COLO829 (cell line): ENCODE results near the gene RNF212.
A peak's percentile ranks its signal among the peaks of the same experiment; 100 is the strongest.

Source experiments
- DNase-seq: peaks from one replicate; pipeline ENCODE4 v3.0.0; 2012; ENCODE audit warnings: low spot score

RNF212 gene

DNA sequence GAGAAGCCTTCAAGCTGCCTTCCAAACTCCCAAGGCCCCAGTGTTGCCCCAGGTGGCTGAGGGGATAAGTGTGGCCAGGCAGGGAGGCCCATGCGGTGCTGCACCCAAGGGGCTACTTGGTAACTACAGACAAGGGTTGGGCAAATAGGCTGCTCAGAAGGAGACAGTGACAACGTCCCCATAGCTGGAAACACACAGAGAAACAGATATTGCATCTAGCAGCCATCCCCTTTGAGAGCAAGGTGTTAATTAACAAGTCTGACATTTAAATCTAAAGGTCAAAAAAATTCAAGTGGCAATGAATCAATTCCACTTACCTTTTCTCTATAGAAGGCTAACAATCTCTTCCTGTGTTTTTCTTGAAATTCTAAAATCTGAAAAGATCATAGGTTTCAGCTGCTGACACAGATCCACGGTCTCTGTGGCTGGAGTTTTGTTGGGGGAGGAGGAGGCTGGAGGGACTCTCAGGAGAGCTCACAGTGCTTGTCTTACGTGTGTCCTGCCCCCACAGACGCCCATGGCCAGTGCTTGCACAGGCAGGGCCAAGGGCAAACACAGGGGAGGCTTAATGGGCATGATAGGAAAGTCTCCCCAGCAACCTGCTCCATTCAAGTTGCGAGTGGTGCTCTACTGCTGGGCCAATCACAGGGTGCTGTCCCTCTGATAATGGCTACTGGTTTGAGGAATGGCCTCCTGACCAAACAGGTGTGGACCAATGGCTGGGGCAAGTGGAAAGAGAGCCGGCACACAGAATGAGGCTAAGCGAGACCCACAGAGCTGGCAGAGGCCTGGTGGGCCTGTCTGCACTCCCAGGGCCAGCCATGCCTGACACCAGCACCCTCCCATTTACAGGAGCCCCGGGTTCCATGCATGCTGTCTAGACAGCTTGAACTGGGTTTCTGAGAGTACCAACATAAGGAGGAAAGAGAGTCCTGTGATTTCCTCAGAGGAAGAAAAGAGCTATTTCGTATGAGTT, 22.6 kb downstream of the RNF212 start:
- DNase-seq: no peak

DNA sequence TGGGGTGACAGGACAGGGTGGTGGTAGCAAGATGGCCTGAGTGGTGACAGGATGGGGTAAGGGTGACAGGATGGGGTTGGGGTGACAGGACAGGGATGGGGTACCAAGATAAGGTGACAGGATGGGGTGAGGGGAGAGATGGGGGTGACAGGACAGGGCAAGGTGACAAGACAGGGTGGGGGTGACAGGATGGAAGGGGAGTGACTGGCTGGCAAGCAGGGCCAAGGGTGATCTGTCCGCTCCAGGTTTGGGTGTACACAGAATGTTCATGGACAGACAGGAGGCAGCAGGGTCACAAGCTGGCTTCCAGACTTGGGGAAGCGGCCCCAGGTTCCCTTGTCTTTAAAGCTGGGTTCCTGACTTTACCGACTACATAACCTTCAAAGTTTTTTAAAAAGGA, 23.3 kb downstream of the RNF212 start:
- DNase-seq: no peak

DNA sequence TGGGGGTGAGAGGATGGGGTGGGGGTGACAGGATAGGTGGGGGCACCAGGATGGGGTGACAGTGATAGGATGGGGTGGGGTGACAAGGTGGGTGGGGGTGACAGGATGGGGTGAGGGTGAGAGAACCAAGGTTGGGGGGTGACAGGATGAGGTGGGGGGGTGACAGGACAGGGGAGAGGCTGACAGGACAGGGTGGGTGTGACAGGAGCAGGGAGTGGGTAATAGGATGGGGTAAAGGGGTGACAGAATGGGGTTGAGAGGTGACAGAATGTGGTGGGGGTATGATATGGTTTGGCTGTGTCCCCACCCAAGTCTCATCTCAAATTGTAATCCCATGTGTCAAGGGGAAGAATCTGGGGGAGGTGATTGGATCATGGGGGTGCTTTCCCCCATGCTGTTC, 26.0 kb downstream of the RNF212 start:
- no peak for DNase-seq

DNA sequence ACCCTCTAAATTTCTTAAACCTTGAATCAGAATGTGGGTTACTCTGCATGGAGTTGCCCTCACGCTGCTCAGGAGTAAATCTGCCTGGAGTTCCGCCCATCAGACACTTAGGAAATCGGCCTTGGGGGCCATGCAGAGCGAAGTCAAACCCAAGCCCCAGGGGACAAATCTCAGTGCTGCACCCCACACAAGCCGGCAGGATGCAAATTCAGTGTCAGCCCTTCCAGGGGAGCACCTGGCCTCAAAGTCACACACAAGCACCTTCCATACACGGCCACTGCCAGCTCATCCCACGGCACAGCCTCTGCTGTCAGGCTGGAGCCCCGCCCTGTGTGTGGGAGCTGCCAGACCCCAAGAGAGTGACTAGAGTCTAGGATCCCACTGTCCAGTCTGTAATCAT, 27.4 kb downstream of the RNF212 start:
- no peak for DNase-seq

DNA sequence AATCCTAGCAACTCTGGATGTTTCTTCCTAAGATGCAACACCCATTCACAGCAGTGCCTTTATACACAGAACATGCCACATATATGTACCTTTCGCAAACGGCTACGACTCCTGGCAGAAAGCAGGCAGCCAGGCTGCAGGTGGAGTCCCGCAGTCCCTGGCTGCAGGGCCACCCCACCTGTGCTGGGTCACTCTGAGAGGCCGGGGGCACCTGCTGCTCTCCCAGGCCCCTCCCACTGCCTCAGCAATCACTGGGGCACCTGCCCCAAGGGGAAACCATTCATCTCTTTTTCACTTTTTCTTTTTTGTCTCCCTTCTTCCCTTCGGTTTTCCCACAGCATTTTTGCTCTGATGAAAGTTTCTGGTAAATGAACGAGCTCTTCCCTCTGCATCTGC, 28.0 kb downstream of the RNF212 start:
- DNase-seq: no peak

DNA sequence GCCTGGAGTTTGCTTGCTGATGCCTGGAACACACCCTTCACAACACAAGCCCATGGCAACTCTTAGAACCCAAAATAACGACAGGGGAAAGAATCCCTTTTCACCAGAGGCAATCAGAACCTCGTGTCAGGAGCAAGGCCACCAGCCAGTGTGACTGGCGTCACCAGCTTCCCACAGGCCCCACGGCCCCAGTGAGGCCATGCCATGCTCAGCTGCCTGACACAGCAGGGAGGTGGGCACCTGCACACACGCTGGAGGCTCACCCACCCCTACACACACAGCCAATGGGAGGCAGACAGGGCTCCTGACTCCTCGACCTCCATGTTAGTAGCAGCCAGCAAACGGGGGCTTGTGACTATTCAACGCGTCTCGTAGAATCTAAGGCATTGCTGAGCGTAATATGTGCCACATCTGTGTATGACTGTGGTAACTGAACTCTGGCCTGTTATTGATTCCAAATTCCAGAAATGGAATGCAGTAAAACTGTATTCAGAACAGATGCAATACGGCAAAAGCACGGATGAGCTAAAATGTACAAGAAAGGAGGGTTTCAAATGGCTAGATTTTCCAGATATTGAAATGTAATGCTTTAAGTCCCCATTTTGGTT, 28.5 kb downstream of the RNF212 start:
- no peak for DNase-seq

DNA sequence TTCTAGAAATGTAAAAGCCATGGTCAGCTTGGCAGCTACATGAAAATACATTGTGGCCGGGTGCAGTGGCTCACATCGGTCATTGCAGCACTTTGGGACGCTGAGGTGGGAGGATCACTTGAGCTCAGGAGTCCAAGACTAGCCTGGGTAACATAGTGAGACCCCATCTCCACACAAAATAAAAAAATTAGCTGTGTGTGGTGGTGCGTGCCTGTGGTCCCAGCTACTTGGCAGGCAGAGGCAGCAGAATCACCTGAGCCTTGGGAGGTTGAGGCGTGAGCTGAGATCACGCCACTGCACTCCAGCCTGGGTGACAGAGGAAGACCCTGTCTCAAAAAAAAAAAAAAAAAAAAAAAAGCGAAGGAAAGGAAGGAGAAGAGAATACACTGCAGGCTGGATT, 29.0 kb downstream of the RNF212 start:
- no peak for DNase-seq

DNA sequence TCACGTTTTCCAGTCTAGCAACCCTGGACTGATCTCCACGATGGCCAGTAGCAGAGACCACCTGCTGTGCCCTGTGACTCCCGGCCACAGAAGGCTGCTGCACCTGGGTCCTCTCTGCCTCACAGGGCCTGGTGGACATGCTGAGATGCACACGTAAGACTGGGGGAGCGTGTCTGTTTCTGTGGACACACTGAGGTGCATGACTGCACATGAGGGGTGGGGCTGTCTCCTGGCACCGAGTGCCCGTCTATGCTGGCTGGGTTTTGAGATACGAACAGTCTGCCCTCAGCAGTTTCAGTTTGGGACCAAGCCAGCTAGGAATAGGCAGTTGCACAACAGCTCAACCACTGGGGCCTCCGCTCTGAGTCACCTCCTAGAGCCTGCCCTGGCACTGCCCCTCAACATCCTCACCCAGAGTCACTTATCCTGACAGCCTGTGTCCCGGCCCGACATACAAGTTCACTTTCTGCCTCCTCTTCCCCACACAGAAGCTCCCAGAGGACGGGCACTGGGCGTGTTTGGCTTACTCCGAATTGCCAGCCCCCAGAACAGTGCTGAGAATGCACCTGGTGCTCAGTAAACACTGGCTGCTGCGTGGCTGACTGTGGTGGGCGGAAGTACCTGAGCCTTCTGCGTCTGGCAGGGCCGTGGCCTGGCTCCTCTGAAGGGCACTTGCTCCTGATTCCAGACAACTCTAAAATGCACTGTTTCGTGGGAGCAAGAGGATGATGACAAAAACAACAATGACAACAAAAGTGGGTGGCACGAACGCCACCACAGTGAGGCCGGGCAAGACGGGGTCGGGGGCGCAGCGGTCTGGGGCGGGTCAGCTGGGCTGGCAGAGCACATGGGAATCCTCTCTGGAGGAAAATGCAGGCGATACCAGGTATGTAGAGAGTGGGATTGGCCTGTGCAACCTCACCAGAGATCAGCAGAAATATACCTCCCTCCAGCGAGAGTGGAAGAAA, 30.9 kb downstream of the RNF212 start:
- DNase-seq: no peak

DNA sequence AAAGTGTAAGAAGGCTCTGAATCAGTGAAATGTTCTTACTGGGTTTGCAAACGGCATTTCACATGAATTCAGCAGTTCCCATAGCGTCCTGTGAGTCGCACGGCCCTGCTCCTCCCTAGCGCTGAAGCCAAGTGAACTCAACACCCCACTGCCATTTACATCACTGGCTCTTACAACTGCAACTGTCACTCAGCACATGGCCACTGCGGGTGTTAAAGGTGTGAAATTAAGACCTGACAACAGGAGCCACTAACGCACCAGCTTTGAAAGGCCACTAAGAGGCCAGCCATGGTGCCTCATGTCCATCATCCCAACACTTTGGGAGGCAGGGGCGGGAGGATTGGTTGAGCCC, 31.7 kb downstream of the RNF212 start:
- no peak for DNase-seq

DNA sequence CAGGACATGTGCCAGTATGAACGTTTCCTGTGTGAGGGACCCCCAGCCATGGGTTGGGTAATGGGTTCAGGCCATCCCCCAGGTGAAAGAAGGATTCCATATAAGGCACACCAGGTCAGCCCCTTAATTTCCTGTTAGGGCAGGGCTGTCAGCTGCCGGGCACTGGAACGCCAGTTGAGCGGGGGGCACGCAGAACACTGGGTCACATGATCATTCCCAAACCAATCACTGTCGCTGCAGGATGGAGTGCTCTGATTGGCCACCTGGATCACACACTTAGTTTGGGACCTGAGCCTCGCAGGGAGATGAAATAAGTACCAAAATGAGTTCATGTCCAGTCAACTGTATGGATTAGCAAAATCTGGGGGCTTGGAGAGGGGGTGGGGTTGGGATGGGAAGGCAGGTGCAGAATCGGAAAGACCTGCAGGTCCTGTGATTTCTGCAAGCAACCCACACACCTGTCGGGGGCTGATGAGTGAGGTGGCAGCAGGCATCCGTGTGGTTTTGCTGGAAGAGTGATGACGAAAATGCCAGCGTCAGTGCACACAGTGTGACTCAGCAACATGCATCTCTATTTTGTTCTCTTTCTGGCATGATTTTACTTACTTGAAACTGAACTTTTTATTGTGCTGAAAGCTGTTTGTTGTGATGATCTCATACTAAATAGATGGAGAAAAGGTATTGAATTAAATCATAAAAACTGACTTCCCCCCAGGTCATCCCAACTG, 32.2 kb downstream of the RNF212 start:
- no peak for DNase-seq

DNA sequence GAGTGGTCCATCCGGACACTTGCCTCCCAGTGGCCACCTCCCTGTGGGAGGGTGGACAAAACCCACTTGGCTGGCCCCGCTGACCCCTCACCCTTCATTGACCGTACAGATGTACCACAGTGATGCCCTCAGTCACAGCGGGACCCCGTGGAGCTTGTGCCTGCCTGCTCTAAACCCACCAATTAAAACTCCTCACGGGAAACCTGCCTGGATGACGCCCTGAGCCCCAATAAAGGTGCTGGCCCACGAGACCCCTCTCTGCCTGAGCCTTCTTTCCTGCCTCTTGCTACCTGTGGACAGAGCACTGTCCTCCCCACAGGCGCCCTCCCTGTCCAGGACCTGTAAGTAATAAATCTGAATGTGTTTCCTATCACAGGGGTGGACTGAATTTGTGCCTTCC, 32.9 kb downstream of the RNF212 start:
- no peak for DNase-seq

DNA sequence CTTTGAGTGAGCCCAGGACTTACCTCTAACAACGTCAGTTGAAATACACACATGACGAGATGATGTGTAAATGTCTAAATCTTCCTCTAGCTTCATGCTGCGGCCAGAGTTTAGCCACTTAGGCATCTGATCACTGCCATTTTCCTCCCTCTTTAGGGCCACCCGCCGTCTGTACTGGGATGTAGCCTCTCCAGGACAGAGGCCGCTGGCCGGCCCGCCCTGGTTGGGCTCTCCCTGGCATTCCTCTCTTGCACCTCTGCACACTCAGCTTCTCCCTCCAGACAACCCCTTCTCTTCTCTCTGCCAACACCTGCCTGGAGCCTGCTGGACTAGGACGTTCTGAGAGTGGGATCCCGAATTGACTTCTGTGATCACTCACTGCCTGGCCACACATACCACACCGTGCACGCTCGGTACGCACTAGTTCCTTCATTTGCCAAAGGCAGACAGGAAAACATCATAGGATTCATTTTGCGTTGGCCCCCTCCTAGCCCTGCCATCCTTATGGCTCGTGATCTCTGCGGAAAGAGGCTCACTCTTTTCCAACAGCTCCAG, 33.6 kb downstream of the RNF212 start:
- DNase-seq: no peak

DNA sequence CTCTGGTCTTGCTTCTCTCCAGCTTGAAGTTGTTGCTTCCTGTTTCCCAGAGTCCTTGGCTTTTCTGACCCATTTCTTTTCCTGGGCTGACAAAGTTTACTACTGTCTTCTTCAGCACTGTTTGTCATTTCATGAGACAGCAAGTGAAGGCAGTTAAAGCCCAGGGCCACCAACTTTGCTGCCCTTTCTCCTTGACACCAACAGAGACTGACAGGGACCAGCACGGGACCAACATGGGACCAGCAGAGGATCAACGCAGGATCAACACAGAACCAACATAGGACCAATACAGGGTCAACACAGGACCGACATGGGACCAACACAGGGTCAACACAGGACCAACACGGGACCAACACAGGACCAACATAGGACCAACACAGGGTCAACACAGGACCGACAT, 34.9 kb downstream of the RNF212 start:
- DNase-seq: no peak

DNA sequence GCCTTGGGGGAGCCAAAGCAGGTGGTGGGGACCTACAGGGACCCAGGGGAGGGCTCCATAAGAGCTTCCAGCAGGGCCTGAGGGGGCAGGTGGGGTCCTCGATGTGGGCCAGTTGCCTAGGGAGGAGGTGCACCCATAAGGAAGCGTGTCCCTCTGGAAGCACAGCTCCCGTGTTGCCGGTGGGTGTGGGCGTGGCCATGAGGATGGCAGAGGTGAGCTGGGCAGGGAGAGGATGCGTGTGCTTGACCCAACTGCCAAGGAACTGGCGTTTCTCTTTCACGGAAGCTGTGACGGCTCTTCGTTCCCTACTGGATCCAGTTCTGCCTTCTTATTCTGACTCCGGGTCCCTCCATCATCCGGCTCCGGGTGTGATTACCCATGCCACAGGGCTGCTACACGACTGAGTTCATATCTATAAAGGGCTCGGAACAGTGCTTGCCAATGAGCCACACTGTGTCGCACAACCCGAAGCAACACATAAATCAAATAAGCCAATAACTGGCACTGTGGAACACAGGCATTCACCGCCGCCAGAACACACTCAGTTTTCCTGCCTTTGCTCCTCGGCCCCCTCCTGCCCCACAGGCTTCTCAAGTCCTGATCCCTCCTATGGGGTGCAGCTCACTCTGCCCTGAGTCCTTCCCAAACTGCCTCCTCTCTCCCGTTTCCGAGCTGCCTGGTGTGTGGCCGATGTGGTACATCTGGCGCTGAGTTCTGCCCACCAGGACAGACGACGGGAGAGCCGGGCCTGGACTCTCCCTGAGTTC, 35.5 kb downstream of the RNF212 start:
- no peak for DNase-seq

DNA sequence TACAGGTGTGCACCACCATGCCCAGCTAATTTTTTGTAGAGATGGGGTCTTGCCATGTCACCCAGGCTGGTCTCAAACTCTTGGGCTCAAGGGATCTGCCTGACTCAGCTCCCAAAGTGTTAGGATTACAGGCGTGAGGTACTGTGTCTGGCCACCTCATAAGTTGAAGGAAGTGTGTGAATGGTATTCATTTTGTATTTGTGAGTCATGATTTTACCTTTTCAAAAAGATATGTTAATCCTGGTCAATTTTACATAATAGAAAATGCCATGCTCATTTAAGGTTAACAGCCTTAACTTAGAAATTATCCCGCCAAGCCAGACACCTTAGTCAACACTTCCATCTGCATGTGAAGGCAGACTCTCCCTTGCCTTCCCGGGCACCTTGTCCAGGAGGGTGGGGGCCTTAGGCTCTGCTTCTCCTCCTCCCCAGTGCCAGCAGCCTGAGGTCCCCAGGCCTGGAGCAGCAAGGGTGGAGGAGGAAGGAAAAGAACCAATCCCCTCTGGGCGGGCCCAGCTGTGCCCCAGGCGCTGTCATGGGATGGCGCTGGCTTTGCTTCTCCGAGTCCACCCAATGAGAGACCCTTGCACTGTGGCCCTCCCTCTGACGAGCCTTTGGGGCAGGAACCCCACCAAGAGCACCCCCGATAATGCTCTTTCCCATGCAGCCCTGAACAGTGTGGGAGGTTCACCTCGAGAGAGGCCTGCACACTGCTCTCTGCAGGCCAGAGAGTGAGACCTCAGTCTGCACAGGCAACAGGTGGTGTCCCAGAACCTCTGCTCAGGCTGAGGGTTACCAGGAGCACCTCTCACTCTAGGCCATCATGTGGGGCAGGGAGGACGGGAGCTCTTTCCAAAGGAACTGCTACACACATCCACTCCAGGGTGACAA, 37.3 kb downstream of the RNF212 start:
- no peak for DNase-seq

DNA sequence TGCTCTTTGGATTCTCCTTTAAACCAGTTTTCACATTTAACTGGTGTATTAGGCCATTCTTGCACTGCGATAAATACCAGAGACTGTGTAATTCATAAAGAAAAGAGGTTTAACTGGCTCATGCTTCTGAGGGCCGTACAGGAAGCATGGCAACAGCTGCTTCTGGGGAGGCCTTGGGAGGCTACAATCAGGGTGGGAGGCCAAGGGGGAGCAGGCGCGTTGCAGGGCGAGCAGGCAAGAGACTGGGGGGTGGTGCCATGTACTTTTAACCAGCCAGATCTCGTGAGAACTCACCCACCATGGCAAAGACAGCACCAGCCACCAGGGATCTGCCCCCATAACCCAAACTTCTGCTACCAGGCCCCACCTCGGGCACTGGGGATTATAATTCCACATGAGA, 38.1 kb downstream of the RNF212 start:
- no peak for DNase-seq

DNA sequence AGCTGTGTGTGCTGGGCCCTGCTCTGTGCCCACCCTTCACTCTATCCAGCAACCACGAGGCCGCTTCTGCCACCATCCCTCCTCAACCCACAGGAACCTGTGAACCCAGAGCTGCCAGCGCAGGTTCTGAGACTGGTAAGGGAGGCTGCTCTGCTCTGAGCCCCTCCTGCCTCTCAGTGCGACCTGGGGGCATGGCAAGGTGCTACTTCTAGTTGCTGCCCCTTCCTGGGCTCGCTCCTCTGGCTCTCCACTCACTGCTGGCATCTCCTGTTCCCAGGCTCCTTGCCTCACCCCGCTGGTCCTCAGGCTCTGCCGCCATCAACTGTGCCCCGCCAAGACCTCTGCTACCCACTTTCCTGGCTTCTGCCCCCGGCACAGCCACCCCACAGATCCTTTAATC, 39.3 kb downstream of the RNF212 start:
- DNase-seq: no peak

DNA sequence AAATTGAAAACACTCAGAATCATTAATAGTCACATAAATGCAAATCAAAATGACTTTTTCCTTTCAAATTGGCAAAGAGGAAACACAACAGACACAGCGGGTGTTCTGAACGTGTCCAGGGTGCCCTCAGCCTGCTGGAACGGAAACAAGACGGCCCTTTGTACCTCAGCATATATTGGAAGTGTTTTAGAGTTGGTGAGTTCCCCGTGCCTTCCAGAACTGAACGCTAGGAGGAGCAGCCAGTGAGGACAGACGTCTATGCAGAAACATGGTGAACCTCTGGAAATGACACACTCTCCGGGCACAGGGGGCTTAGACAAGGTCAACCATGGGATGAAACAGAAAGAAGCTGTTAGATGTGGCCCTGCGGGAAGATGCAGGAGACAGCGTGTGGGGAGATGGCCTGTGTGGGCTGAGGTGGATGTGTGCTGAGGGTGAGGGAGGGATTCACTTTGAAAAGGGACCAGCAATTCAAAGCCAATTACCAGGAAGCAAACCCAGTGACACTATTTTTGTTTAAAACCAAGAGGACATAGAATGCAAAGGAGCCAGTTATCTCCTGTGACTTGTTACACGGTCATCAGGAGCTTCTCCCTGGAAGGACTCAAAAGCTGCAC, 40.4 kb downstream of the RNF212 start:
- DNase-seq: peak; percentile 84

DNA sequence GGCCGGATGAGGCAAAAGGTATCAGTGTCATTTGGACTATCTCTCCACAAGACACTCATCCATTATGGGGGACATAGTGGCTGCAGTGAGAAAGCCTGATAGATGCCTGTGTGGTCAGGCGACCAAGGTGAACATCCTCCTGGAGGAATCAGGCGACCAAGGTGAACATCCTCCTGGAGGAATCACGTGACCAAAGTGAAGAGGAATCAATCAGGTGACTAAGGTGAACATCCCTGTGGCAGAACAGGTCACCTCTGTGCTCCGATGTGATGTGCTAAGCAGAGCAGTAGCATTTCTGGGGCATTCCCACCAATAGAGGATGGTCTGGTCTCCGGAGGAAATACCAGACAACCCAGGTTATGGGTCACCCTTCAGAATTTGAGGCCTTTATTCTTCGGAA, 44.0 kb downstream of the RNF212 start:
- no peak for DNase-seq
